Measurements from ENCODE around the gene ELAVL1. TPM values are rescaled to one million over a fixed set of nuclear protein-coding genes. Genes with fewer than 3 reads are reported as not detected.
"Not testable (repeated sequence)": the region's sequence is repeated elsewhere in the genome, so short reads cannot be mapped to it uniquely, and the experiment has no call there.

ELAVL1 gene
- total RNA-seq, 6 experiments from 2014 or later: 25.3 to 33.6 (median 30.3) TPM

DNA sequence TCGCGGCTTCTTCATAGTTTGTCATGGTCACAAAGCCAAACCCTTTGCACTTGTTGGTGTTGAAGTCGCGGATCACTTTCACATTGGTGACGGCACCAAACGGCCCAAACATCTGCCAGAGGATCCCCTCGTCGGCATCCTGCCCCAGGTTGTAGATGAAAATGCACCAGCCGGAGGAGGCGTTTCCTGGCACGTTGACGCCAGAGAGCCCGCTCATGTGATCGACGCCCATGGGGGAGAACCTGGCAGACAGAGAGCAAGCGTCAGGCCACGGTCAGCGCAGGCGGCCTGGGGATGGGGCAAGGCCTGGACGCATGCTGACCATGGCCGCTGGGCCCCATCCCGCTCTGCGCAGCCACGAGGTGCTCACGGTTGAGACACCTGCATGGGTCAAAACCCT is 41.9 kb downstream of the ELAVL1 start:
- Histone ChIP-seq H3K27ac (no peak overlapping the region), H3K9me3 (no peaks in the 10 kb centered on the region), H3K27me3 (no peaks in the 10 kb centered on the region), H3K4me1 (peaks cover 0 to 20% (median 9%) of the 10 kb centered on the region in 4 donors), H3K36me3 (peaks cover 0 to 43% (median 5%) of the 10 kb centered on the region in 4 donors), H3K4me3 (no peak overlapping the region)
- WGBS (ENCODE audit: insufficient coverage, low coverage, low lambda C conversion rate, missing lambda C conversion rate): 86% methylated on average over 9 of the region's 25 CpGs
- TF ChIP-seq POLR2A (IDR thresholded peaks at IDR 0.05): no peak
- TF ChIP-seq, protein P1, sequence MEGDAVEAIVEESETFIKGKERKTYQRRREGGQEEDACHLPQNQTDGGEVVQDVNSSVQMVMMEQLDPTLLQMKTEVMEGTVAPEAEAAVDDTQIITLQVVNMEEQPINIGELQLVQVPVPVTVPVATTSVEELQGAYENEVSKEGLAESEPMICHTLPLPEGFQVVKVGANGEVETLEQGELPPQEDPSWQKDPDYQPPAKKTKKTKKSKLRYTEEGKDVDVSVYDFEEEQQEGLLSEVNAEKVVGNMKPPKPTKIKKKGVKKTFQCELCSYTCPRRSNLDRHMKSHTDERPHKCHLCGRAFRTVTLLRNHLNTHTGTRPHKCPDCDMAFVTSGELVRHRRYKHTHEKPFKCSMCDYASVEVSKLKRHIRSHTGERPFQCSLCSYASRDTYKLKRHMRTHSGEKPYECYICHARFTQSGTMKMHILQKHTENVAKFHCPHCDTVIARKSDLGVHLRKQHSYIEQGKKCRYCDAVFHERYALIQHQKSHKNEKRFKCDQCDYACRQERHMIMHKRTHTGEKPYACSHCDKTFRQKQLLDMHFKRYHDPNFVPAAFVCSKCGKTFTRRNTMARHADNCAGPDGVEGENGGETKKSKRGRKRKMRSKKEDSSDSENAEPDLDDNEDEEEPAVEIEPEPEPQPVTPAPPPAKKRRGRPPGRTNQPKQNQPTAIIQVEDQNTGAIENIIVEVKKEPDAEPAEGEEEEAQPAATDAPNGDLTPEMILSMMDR (IDR thresholded peaks at IDR 0.05): no peak
- ATAC-seq: peak in 2 of 4 donors; percentile 8 to 16
- no peak for DNase-seq
- intact Hi-C loops (cut with DNase I): no loop called here

DNA sequence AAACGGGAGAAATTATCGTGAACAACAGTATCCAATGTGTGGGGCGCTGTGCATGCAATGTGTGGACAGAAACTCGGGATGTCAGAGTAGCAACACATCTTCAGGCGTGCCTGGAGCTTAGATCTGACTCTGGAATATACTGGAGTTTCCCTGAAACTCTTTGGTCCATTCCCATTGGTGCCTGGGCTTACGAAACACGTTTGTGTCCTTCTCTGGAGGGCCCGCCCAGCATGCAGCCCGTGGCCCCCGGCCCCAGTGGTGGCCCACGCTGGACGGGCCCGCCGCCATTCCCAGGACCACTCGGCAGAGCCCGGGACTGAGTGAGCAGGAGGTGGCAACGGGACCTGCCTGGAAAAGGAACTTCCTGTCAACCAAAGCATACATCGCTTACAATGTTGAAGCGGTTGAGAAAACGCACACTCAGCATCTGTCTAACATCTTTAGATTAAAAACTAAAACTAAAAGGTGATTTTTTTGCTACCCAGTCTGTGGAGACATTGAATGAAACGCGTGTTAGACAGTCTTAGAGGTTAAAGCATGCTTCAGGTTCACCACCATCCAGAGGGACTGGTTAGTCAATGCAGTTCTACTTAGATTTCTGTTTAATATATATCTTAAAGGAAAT is 42.7 kb downstream of the ELAVL1 start:
- Histone ChIP-seq H3K4me1 (peaks cover 0 to 20% (median 9%) of the 10 kb centered on the region in 4 donors), H3K9me3 (no peaks in the 10 kb centered on the region), H3K4me3 (peak overlapping the region in 1 of 3 donors; percentile 4), H3K36me3 (peaks cover 0 to 43% (median 5%) of the 10 kb centered on the region in 4 donors), H3K27me3 (no peaks in the 10 kb centered on the region), H3K27ac (peak overlapping the region in 2 of 3 donors; percentile 61 to 66)
- intact Hi-C loops (cut with DNase I): no loop called here
- no peak for TF ChIP-seq POLR2A (IDR thresholded peaks at IDR 0.05)
- TF ChIP-seq, protein P1 (IDR thresholded peaks at IDR 0.05): no peak
- ATAC-seq (peak; percentile 54 to 82 (median 68)), DNase-seq (no peak)
- 35% methylated on average over 17 of the region's 22 CpGs for WGBS (ENCODE audit: insufficient coverage, low coverage, low lambda C conversion rate, missing lambda C conversion rate)

DNA sequence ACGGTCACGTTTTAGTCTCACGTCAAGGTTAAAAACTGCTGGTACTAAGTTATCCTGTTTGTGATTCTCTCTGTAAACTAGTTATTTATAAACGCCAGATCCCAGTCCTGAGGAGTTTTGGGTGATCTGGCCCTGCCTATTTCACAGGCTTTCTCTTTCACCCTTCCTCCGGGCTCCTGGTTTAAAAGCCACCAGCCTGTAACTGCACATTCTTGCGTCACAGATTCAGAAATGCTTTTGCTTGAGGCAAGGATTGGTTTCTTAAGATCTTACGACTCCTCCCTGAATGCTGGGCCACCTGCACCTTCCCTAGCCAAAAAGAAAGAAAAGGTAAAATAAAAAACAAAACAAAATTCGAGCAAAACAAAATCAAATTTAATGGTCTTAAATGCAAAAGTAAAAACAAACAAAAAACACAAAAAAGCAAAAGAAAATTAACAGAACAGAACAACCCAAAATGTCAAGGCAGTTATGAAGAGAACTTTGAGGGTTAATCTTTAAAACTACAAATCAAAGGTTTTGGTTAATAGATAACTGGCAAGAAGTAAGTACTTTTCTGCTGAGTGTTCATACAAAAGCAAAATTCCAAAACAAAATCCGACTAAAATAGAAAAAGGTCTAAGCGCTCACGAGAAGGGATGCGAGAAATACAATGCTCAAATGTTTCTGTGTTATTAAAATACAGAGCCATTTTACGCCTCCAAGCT is 43.4 kb downstream of the ELAVL1 start:
- Histone ChIP-seq H3K9me3 (no peaks in the 10 kb centered on the region), H3K27ac (peak overlapping the region in 2 of 3 donors; percentile 61 to 66), H3K4me1 (peaks cover 0 to 20% (median 9%) of the 10 kb centered on the region in 4 donors), H3K36me3 (peaks cover 0 to 36% (median 5%) of the 10 kb centered on the region in 4 donors), H3K27me3 (no peaks in the 10 kb centered on the region), H3K4me3 (peak overlapping the region in 1 of 3 donors; percentile 4)
- ATAC-seq: peak in 3 of 4 donors; percentile 23 to 51 (median 42)
- no peak for DNase-seq
- no peak for TF ChIP-seq POLR2A (IDR thresholded peaks at IDR 0.05)
- TF ChIP-seq, protein P1 (IDR thresholded peaks at IDR 0.05): no peak
- intact Hi-C loops (cut with DNase I): no loop called here
- WGBS (ENCODE audit: insufficient coverage, low coverage, low lambda C conversion rate, missing lambda C conversion rate): 23% methylated on average over 13 of the region's 13 CpGs

DNA sequence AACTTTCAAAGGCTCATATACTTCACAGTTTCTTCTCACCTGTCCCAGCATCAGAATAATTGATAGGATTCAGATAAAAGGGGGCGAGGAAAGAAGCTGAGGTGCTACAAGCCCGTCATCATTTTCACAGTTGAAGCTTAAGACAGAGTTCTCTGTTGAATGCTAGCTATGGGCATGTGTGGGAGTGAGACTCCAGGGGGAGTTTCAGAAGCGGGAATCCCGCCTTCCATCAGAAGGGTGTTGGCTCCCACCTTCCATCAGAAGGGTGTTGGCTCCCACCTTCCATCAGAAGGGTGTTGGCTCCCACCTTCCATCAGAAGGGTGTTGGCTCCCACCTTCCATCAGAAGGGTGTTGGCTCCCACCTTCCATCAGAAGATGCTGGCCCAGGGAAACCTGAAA is 44.4 kb downstream of the ELAVL1 start:
- 92% methylated on average over 2 of the region's 4 CpGs for WGBS (ENCODE audit: insufficient coverage, low coverage, low lambda C conversion rate, missing lambda C conversion rate)
- intact Hi-C loops (cut with DNase I); H3K4me3 ChIP-seq; H3K27ac ChIP-seq; H3K9me3 ChIP-seq; DNase-seq; ATAC-seq; H3K27me3 ChIP-seq: not testable (repeated sequence)
- H3K36me3 ChIP-seq: peaks cover 0 to 26% (median under 1%) of the 10 kb centered on the region in 4 donors
- peaks cover 0 to 20% (median 9%) of the 10 kb centered on the region in 4 donors for H3K4me1 ChIP-seq

DNA sequence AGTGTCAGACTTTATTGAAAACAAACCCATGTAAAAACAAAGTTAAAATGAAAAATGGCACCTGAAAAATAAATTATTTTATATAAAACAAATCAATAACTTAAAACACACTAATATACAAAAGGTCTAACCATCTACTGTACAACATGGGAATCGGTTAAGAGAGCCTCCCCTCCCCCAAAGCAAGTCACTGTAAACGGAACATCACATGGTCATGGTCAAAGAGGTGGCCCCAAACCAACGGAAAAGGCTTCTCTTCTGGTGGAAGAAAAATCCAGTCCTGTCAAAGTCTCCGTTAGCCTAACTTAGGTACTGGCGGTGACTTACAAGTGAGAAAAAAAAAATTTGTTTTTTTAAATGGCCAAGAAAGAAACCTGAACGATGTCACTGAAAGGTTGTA is 46.2 kb downstream of the ELAVL1 start:
- no peaks in the 10 kb centered on the region for H3K9me3 ChIP-seq
- ATAC-seq (no peak), DNase-seq (no peak)
- intact Hi-C loops (cut with DNase I): loop anchor here in 1 of 2 donors (10.0 kb wide), 1 partner anchor 296 kb away; no protein-coding TSS in a partner anchor
- H3K27me3 ChIP-seq: no peaks in the 10 kb centered on the region
- TF ChIP-seq, protein P1 (IDR thresholded peaks at IDR 0.05): no peak
- TF ChIP-seq POLR2A (IDR thresholded peaks at IDR 0.05): no peak
- no peak overlapping the region for H3K4me3 ChIP-seq
- H3K4me1 ChIP-seq: peaks cover 0 to 20% (median 9%) of the 10 kb centered on the region in 4 donors
- no peak overlapping the region for H3K27ac ChIP-seq
- peaks cover 0 to 14% (median 0%) of the 10 kb centered on the region in 4 donors for H3K36me3 ChIP-seq
- 60% methylated on average over 6 of the region's 6 CpGs for WGBS (ENCODE audit: insufficient coverage, low coverage, low lambda C conversion rate, missing lambda C conversion rate)

All from right lobe of liver (tissue), 6 donors.